Neural progenitor cell (in vitro differentiated cells): ENCODE results near the gene CCDC33. TPM values are rescaled to one million over a fixed set of nuclear protein-coding genes. Genes with fewer than 3 reads are reported as not detected.

ENCODE experiments used
- DNase-seq: peaks from one replicate; pipeline ENCODE4 v3.0.0-alpha.2; 2016; ENCODE audit warnings: low spot score
- H2AFZ ChIP-seq: fragments of 200-600 bp; sonication (generic); replicated peaks from 2 replicates; pipeline ENCODE4 v1.6.1; 2016; ENCODE audit warnings: antibody characterized with exemption
- H3F3A ChIP-seq: fragments of 200-600 bp; sonication (generic); 2 replicates; pipeline ENCODE4 v1.6.1; 2016; ENCODE audit warnings: antibody characterized with exemption, low read depth
- H3K27ac ChIP-seq: fragments of 200-600 bp; sonication (generic); 2 replicates; pipeline ENCODE4 v1.5.1; 2016; ENCODE audit warnings: mild to moderate bottlenecking
- H3K27me3 ChIP-seq: fragments of 200-600 bp; sonication (generic); 2 replicates; pipeline ENCODE4 v1.6.1; 2016; ENCODE audit warnings: mild to moderate bottlenecking, moderate library complexity
- H3K36me3 ChIP-seq: fragments of 200-600 bp; sonication (generic); 2 replicates; pipeline ENCODE4 v1.5.1; 2016
- H3K4me1 ChIP-seq: fragments of 200-600 bp; sonication (generic); 2 replicates; pipeline ENCODE4 v1.6.1; 2016; ENCODE audit warnings: mixed run types
- H3K4me2 ChIP-seq: fragments of 200-600 bp; sonication (generic); 2 replicates; pipeline ENCODE4 v1.6.1; 2016
- H3K4me3 ChIP-seq: fragments of 200-600 bp; sonication (generic); 2 replicates; pipeline ENCODE4 v1.5.1; 2016
- H3K79me2 ChIP-seq: fragments of 200-600 bp; sonication (generic); 2 replicates; pipeline ENCODE4 v1.6.1; 2016; ENCODE audit warnings: low read depth
- H3K9ac ChIP-seq: fragments of 200-600 bp; sonication (generic); 2 replicates; pipeline ENCODE4 v1.6.1; 2016
- H3K9me3 ChIP-seq: fragments of 200-600 bp; sonication (generic); 2 replicates; pipeline ENCODE4 v1.5.1; 2016; ENCODE audit warnings: low read depth
- H4K20me1 ChIP-seq: fragments of 200-600 bp; sonication (generic); 2 replicates; pipeline ENCODE4 v1.6.1; 2016; ENCODE audit warnings: low read depth
- H3K27ac Mint-ChIP-seq: 3 replicates; pipeline ENCODE4 v1.8.0; 2021; ENCODE audit warnings: mixed read lengths
- H3K27me3 Mint-ChIP-seq: 2 replicates; pipeline ENCODE4 v1.8.0; 2022; ENCODE audit warnings: low read depth, mild to moderate bottlenecking, inconsistent platforms, moderate library complexity, mixed read lengths; ENCODE audit not compliant: insufficient read depth
- H3K36me3 Mint-ChIP-seq: 3 replicates; pipeline ENCODE4 v1.8.0; 2021; ENCODE audit warnings: mixed read lengths
- H3K4me1 Mint-ChIP-seq: 3 replicates; pipeline ENCODE4 v1.8.0; 2021; ENCODE audit warnings: mixed read lengths
- H3K4me3 Mint-ChIP-seq: 3 replicates; pipeline ENCODE4 v1.8.0; 2021; ENCODE audit warnings: mild to moderate bottlenecking, moderate library complexity, mixed read lengths
- H3K9me3 Mint-ChIP-seq: 3 replicates; pipeline ENCODE4 v1.8.0; 2020; ENCODE audit warnings: mixed read lengths
- CTCF ChIP-seq: fragments of 200-600 bp; sonication (generic); IDR thresholded peaks from 2 replicates; pipeline ENCODE4 v1.5.1; 2017; ENCODE audit warnings: antibody characterized with exemption, mild to moderate bottlenecking
- EZH2 ChIP-seq: fragments of 200-600 bp; sonication (generic); IDR thresholded peaks from 2 replicates; pipeline ENCODE4 v1.6.1; 2017; ENCODE audit warnings: antibody characterized with exemption, mild to moderate bottlenecking, moderate library complexity
- EZH2phosphoT487 ChIP-seq: fragments of 200-600 bp; sonication (generic); IDR thresholded peaks from 2 replicates; pipeline ENCODE4 v1.6.1; 2017; ENCODE audit warnings: antibody characterized with exemption
- total RNA-seq: library from RNA; depleted of rRNA; stranded (reverse); fragments of >200 nt; gene quantifications from 2 replicates; pipeline ENCODE4 v1.2.3, GENCODE V29; 2015; ENCODE audit warnings: low replicate concordance

The CCDC33 gene
- total RNA-seq, 1 donor from 2014 or later, result not detected

GRCh38 chr15:74295800-74296199, 59.7 kb downstream of the CCDC33 start:
- H3K27ac Mint-ChIP-seq, result no peak overlapping the region
- H3K27me3 Mint-ChIP-seq, result peaks cover 18% of the 10 kb centered on the region
- no peak overlapping the region for H3K27ac ChIP-seq
- H4K20me1 ChIP-seq, result peaks cover 12% of the 10 kb centered on the region
- H3K9me3 ChIP-seq, result no peaks in the 10 kb centered on the region
- H3K4me3 ChIP-seq, result no peak overlapping the region
- TF ChIP-seq EZH2phosphoT487, result no peak
- TF ChIP-seq CTCF, result peak; percentile 18
- H3F3A ChIP-seq, result peaks cover 10% of the 10 kb centered on the region
- H3K4me1 Mint-ChIP-seq, result peaks cover 24% of the 10 kb centered on the region
- H3K9ac ChIP-seq, result no peak overlapping the region
- peaks cover 16% of the 10 kb centered on the region for H3K4me1 ChIP-seq
- no peaks in the 10 kb centered on the region for H3K79me2 ChIP-seq
- H3K27me3 ChIP-seq, result peaks cover 69% of the 10 kb centered on the region
- no peaks in the 10 kb centered on the region for H3K9me3 Mint-ChIP-seq
- no peak overlapping the region for H3K4me3 Mint-ChIP-seq
- no peak overlapping the region for H2AFZ ChIP-seq
- H3K36me3 ChIP-seq, result no peaks in the 10 kb centered on the region
- no peaks in the 10 kb centered on the region for H3K36me3 Mint-ChIP-seq
- no peak overlapping the region for H3K4me2 ChIP-seq
- no peak for DNase-seq

GRCh38 chr15:74297887-74298286, 61.8 kb downstream of the CCDC33 start:
- peaks cover 13% of the 10 kb centered on the region for H3F3A ChIP-seq
- H3K27me3 ChIP-seq, result peaks cover 57% of the 10 kb centered on the region
- H3K4me3 ChIP-seq, result no peak overlapping the region
- Mint-ChIP-seq H3K4me3 (peak overlapping the region; percentile 4), H3K27me3 (peaks cover 21% of the 10 kb centered on the region), H3K4me1 (peaks cover 33% of the 10 kb centered on the region), H3K9me3 (no peaks in the 10 kb centered on the region), H3K36me3 (no peaks in the 10 kb centered on the region), H3K27ac (no peak overlapping the region)
- TF ChIP-seq EZH2phosphoT487 (no peak), EZH2 (no peak), CTCF (no peak)
- no peak overlapping the region for H3K9ac ChIP-seq
- DNase-seq, result no peak
- no peak overlapping the region for H3K4me2 ChIP-seq
- H3K4me1 ChIP-seq, result peaks cover 31% of the 10 kb centered on the region
- H3K9me3 ChIP-seq, result no peaks in the 10 kb centered on the region
- no peaks in the 10 kb centered on the region for H3K36me3 ChIP-seq
- no peak overlapping the region for H2AFZ ChIP-seq
- no peaks in the 10 kb centered on the region for H4K20me1 ChIP-seq
- H3K27ac ChIP-seq, result no peak overlapping the region
- no peaks in the 10 kb centered on the region for H3K79me2 ChIP-seq

GRCh38 chr15:74300057-74300795, 64.1 kb downstream of the CCDC33 start:
- peak overlapping the region; percentile 24 for H3K4me3 Mint-ChIP-seq
- DNase-seq, result peak; percentile 57

More at GRCh38 chr15:74300057-74300795, 64.1 kb downstream of the CCDC33 start:
- peaks cover 51% of the 10 kb centered on the region for H3K4me1 ChIP-seq
- no peaks in the 10 kb centered on the region for H3K79me2 ChIP-seq
- no peaks in the 10 kb centered on the region for H3K9me3 ChIP-seq
- H3F3A ChIP-seq, result peaks cover 20% of the 10 kb centered on the region
- H3K9ac ChIP-seq, result no peak overlapping the region
- H3K36me3 ChIP-seq, result no peaks in the 10 kb centered on the region
- Mint-ChIP-seq H3K9me3 (no peaks in the 10 kb centered on the region), H3K36me3 (no peaks in the 10 kb centered on the region), H3K27me3 (peaks cover 22% of the 10 kb centered on the region), H3K4me1 (peaks cover 54% of the 10 kb centered on the region), H3K27ac (no peak overlapping the region)
- no peak overlapping the region for H3K4me3 ChIP-seq
- peak overlapping the region; percentile 39 for H3K4me2 ChIP-seq
- H4K20me1 ChIP-seq, result no peaks in the 10 kb centered on the region
- no peak overlapping the region for H3K27ac ChIP-seq
- no peak for TF ChIP-seq EZH2phosphoT487
- no peak for TF ChIP-seq EZH2
- peak; percentile 18 for TF ChIP-seq CTCF
- no peak overlapping the region for H2AFZ ChIP-seq
- peaks cover 34% of the 10 kb centered on the region for H3K27me3 ChIP-seq
